GM12874 (cell line): ENCODE results near the gene HK2.

Source experiments
- TF ChIP-seq, protein P1 (sequence below): IDR thresholded peaks from 2 replicates; pipeline ENCODE4 v1.5.1; 2011; ENCODE audit warnings: low read depth, mild to moderate bottlenecking, control low read depth, low read length, moderate library complexity; ENCODE audit not compliant: insufficient read depth

HK2 gene

DNA sequence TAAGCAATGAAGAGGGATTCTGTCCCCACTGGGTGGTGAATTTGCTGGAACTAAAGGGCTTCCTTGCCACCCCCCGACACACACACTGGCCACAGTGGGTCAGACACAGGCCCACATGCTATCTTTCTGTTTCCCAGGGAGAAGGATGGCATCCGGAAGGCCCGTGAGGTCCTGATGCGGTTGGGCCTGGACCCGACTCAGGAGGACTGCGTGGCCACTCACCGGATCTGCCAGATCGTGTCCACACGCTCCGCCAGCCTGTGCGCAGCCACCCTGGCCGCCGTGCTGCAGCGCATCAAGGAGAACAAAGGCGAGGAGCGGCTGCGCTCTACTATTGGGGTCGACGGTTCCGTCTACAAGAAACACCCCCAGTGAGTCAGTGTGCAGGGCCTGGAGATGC lies 44.6 kb downstream of the HK2 start:
- TF ChIP-seq, protein P1, sequence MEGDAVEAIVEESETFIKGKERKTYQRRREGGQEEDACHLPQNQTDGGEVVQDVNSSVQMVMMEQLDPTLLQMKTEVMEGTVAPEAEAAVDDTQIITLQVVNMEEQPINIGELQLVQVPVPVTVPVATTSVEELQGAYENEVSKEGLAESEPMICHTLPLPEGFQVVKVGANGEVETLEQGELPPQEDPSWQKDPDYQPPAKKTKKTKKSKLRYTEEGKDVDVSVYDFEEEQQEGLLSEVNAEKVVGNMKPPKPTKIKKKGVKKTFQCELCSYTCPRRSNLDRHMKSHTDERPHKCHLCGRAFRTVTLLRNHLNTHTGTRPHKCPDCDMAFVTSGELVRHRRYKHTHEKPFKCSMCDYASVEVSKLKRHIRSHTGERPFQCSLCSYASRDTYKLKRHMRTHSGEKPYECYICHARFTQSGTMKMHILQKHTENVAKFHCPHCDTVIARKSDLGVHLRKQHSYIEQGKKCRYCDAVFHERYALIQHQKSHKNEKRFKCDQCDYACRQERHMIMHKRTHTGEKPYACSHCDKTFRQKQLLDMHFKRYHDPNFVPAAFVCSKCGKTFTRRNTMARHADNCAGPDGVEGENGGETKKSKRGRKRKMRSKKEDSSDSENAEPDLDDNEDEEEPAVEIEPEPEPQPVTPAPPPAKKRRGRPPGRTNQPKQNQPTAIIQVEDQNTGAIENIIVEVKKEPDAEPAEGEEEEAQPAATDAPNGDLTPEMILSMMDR: no peak

DNA sequence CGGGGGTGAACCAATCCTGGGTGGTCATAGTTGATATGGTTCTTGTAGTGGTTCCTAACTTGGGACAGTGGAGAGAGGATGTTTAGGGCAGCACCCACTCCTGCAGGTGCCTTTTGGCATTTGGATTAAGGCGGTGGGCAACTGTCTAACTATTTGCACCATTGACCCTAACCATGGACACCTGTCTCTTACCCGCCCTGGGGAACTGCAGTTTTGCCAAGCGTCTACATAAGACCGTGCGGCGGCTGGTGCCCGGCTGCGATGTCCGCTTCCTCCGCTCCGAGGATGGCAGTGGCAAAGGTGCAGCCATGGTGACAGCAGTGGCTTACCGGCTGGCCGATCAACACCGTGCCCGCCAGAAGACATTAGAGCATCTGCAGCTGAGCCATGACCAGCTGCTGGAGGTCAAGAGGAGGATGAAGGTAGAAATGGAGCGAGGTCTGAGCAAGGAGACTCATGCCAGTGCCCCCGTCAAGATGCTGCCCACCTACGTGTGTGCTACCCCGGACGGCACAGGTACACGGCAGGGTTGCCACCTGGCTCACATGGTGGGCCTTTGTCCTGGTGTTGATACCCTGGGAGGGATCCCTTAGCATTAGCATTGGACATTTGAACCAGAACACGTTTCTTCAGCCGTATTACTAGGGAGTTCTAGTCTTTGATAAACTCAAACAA lies 46.3 kb downstream of the HK2 start:
- TF ChIP-seq, protein P1: no peak

DNA sequence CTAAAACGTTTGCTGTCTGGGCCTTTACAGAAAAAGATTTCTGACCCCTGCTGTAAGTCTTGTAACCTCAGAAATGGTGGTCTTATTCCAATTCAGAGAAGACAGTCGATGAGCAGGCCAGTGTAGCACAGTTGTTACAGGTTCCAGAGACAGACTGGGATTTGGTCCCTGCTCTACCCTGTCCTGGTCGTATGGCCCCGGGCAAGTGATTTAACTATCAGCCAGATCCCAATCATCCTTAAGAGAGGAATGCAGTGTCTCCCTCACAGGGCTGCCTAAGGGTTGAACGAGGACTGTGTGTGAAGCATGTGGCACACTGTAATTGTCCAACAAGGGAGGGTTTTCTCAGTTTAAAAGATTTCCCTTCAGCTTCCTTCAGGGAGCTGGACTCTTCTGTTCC lies 47.2 kb downstream of the HK2 start:
- TF ChIP-seq, protein P1: no peak

DNA sequence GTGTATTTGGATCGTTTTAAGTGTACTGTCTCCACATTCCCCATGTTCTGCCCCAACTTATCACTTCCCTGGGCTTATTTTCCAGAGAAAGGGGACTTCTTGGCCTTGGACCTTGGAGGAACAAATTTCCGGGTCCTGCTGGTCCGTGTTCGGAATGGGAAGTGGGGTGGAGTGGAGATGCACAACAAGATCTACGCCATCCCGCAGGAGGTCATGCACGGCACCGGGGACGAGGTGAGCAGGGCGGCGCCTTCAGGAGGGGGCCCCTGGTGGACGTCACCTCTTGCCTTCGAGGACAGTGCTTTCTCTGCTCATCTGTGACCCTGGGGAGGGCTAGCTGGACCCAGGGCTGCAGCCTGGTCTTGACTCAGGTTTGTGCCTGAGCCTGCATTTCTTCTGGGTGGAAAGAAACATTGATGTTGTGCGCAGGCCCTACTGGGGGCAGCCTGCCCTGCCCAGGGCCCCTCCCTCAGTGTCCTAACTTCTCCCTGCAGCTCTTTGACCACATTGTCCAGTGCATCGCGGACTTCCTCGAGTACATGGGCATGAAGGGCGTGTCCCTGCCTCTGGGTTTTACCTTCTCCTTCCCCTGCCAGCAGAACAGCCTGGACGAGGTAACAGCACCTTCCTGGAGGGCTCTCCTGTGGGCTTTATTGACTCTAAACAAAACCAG lies 47.8 kb downstream of the HK2 start:
- TF ChIP-seq, protein P1: no peak

DNA sequence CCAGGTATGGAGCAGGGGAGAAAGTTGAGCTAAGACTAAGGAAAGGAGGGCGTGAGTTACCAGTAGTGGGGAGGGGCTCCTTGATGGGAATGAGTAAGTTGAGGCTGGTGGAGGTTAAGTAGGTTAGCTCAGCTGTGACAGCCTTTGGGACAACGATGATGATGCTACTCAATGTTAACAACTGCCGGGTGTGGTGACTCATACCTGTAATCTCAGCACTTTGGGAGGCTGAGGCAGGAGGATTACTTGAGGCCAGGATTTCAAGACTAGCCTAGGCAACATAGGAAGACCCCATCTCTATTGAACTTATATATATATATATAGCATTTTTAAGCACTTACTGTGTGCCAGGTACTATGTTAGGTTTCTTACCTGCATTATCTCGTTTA lies 48.4 kb downstream of the HK2 start:
- TF ChIP-seq, protein P1: no peak

DNA sequence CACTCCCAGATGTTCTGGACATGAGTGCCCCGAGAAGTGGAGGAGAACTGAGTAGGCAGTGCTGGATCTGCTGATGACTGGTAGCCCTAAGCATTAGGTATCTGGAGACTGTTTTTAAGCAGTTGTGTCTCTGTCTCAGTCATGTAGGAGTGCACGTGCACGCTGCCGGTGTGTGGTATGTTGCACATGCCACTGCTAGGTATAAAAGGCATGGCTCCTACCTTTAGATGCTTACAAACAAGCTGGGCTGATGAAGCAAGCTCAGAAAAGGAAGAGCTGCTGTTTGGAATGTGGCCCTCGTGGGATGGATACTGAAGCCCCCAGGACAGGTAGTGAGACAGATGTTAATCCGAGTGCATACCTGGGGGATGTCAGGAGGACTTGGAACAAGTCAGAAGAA lies 49.1 kb downstream of the HK2 start:
- TF ChIP-seq, protein P1: no peak

DNA sequence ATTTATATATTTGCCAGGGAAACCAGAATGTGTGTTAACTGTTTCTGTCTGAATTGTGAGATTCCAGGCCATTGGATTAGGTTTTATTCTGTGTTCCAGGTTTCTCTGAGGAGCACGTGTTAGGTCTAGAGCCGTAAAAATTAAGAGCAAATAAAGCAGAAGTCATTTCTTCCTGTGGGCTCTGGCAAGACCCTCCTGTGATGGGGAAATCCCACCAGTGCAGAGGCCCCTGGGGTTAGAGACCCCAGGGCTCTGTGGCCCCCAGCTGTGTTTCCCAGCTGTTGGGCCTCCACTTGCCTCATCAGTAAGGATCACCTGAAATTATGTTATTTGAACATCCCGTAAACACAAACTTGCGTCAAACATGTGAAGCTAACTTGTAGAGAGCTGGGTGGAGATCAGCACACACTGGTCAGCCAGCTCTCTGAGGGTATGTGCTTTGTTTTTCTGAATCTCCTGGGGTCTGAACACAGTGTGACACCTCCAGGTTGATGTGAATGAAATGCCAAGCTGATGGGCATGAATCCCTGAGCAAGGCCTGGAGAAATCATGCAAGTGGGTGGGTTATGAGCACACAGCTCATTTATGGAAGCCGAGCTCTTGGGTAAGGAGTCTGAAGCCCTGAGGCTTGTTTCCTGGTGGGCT lies 50.3 kb downstream of the HK2 start:
- TF ChIP-seq, protein P1: no peak
